ENCODE data around the gene PIEZO2. TPM values are rescaled to one million over a fixed set of nuclear protein-coding genes. Genes with fewer than 3 reads are reported as not detected.

The PIEZO2 gene
- total and polyA plus RNA-seq, 12 donors, result 0.07 to 1.4 (median 0.25) TPM; not detected in 1

DNA sequence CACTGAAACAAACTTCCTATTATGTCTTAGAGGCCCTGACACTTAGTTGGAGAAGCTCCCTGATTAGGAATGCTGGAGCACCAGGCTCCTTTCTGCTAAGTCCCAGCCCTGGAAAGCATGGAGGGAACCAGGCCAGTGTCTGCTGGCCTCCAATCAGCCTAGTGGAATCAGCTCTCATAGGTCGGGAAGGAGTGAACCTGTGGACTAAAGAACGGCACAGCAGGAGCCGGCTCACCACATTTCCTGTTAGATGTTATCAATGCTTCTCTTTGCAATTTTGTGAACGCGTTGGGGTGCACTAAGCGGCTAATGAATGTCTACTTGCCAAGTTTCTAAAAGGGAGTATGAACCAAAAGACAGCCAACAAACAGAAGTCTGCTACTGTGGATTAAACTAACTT lies 326.9 kb downstream of the PIEZO2 start:
- WGBS, 2 donors, result 27 to 50% methylated on average over 6 of the region's 6 CpGs
- no peak for DNase-seq
- peaks cover 0 to 17% (median 0%) of the 10 kb centered on the region in 11 donors for H3K9me3 ChIP-seq
- H3K4me1 ChIP-seq, result no peaks in the 10 kb centered on the region
- peaks cover 0 to 6% (median 0%) of the 10 kb centered on the region in 7 donors for H3K27me3 ChIP-seq
- intact Hi-C loops (cut with DNase I), result no loop called here
- no peaks in the 10 kb centered on the region for H3K36me3 ChIP-seq
- ATAC-seq, result no peak
- TF ChIP-seq, protein P1, sequence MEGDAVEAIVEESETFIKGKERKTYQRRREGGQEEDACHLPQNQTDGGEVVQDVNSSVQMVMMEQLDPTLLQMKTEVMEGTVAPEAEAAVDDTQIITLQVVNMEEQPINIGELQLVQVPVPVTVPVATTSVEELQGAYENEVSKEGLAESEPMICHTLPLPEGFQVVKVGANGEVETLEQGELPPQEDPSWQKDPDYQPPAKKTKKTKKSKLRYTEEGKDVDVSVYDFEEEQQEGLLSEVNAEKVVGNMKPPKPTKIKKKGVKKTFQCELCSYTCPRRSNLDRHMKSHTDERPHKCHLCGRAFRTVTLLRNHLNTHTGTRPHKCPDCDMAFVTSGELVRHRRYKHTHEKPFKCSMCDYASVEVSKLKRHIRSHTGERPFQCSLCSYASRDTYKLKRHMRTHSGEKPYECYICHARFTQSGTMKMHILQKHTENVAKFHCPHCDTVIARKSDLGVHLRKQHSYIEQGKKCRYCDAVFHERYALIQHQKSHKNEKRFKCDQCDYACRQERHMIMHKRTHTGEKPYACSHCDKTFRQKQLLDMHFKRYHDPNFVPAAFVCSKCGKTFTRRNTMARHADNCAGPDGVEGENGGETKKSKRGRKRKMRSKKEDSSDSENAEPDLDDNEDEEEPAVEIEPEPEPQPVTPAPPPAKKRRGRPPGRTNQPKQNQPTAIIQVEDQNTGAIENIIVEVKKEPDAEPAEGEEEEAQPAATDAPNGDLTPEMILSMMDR (IDR thresholded peaks at IDR 0.05), result no peak
- H3K4me3 ChIP-seq, result no peak overlapping the region
- no peak overlapping the region for H3K27ac ChIP-seq

DNA sequence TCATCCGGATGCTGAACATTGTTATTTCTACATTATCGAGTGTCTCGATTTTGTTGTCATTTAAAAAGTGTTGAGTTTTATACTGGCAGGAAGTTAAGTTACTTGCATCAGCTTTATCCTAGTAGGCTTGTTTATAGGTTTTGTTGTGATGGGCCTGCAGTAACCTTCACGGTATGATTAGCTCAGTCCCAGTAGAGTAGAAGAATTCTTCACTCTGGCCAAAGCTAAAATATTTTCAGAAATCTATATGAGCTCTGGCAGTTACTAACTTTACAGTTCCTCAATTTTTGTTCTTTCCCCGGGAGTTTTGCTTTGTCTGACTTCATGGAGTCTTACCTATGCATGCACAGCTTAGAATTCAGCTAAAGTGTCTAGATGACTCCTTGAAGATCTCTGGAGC lies 328.7 kb downstream of the PIEZO2 start:
- intact Hi-C loops (cut with DNase I), result no loop called here
- ATAC-seq, result no peak
- Histone ChIP-seq H3K4me1 (no peaks in the 10 kb centered on the region), H3K27me3 (peaks cover 0 to 6% (median 0%) of the 10 kb centered on the region in 7 donors), H3K9me3 (peaks cover 0 to 17% (median 0%) of the 10 kb centered on the region in 11 donors), H3K27ac (no peak overlapping the region), H3K4me3 (no peak overlapping the region), H3K36me3 (no peaks in the 10 kb centered on the region)
- TF ChIP-seq, protein P1 (IDR thresholded peaks at IDR 0.05), result no peak
- WGBS, 2 donors, result 73 to 75% methylated on average over 5 of the region's 5 CpGs
- DNase-seq, result no peak

DNA sequence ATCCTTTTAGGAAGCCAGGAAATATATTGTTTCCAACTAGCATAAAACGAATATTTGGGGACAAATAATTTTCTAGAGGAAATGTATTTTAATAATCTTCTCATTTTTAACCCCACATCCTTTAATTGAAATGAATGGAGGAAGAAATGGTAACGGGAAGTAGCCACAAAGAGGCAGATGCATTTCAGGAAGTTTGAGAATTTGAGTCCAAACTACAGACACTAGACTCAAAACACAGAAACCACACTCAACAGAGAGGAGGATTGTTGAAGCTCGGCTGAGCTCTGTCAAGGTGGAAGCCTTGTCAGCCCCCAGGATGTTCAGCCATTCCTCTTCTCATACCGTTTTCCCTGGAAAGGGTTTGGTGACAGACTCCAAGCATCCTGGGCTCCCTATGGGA lies 335.0 kb downstream of the PIEZO2 start:
- Histone ChIP-seq H3K27me3 (peaks cover 0 to 3% (median 0%) of the 10 kb centered on the region in 7 donors), H3K4me1 (no peaks in the 10 kb centered on the region), H3K27ac (no peak overlapping the region), H3K36me3 (no peaks in the 10 kb centered on the region), H3K9me3 (peaks cover 0 to under 1% (median 0%) of the 10 kb centered on the region in 11 donors), H3K4me3 (no peak overlapping the region)
- TF ChIP-seq, protein P1 (IDR thresholded peaks at IDR 0.05), result no peak
- WGBS, 2 donors, result 60 to 72% methylated on average over 4 of the region's 4 CpGs
- intact Hi-C loops (cut with DNase I), result no loop called here
- ATAC-seq (no peak), DNase-seq (no peak)

DNA sequence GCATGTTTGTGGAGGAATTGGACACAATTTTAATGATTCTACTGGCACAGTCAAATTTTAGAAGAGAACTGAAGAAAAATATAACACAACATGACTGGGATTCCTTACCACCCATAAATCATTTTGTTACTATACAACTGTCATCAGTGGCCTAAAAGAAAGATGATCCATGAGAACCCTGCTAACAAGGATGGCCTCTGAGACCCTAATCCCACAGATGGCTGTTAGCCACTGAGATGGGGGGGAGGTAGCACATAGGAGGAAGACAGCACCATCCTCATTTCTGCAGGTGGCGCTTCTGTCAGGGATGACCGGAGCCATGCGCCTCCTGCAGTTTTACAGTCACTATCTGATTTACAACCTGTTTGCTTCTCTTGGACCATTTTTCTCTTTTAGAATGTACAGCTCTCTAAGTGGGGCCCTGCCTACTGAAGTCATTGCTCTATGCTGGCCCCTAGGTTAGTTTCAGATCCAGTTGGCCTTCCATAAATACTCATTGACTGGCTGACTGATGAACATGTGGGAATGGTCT lies 343.7 kb downstream of the PIEZO2 start:
- H3K27me3 ChIP-seq, result no peaks in the 10 kb centered on the region
- H3K4me3 ChIP-seq, result no peak overlapping the region
- no peaks in the 10 kb centered on the region for H3K4me1 ChIP-seq
- DNase-seq (no peak), ATAC-seq (no peak)
- no peaks in the 10 kb centered on the region for H3K9me3 ChIP-seq
- no peaks in the 10 kb centered on the region for H3K36me3 ChIP-seq
- H3K27ac ChIP-seq, result no peak overlapping the region
- 97 to 99% methylated on average over 3 of the region's 3 CpGs for WGBS, 2 donors
- TF ChIP-seq, protein P1 (IDR thresholded peaks at IDR 0.05), result no peak
- intact Hi-C loops (cut with DNase I), result no loop called here
